Tibial nerve (tissue), 4 donors: ENCODE measurements around the gene CAPG. TPM values are rescaled to one million over a fixed set of nuclear protein-coding genes. Genes with fewer than 3 reads are reported as not detected.
"Not testable (repeated sequence)": the region's sequence is repeated elsewhere in the genome, so short reads cannot be mapped to it uniquely, and the experiment has no call there.

Source experiments
- DNase-seq, 2 donors: peaks; one replicate each; pipeline ENCODE4 v3.0.0-alpha.2; 2019; ENCODE audit warnings: low spot score in 2 of 2
- H3K27ac ChIP-seq, 4 donors: fragments of 200-600 bp; sonication (generic) in 3 of 4; one replicate each; pipeline ENCODE4 v1.5.1; 2017 to 2019; ENCODE audit warnings: mild to moderate bottlenecking in 1 of 4
- H3K27me3 ChIP-seq, 2 donors: fragments of 200-600 bp; sonication (generic) in 1 of 2; one replicate each; pipeline versions ENCODE4 v1.5.1 to v1.6.0; 2017 to 2019
- H3K36me3 ChIP-seq, 3 donors: fragments of 200-600 bp; sonication (generic); one replicate each; pipeline ENCODE4 v1.5.1; 2018 to 2019
- H3K4me1 ChIP-seq, 4 donors: fragments of 200-600 bp; sonication (generic) in 3 of 4; one replicate each; pipeline ENCODE4 v1.5.1; 2017 to 2019
- H3K4me3 ChIP-seq, 4 donors: fragments of 200-600 bp; sonication (generic) in 3 of 4; one replicate each; pipeline ENCODE4 v1.5.1; 2017 to 2019; ENCODE audit warnings: mild to moderate bottlenecking in 1 of 4, moderate library complexity in 1 of 4
- H3K9me3 ChIP-seq, 4 donors: fragments of 200-600 bp; sonication (generic) in 3 of 4; one replicate each; pipeline ENCODE4 v1.5.1; 2017 to 2019
- EP300 ChIP-seq, 2 donors: sonication (generic); formaldehyde crosslinking; IDR thresholded peaks; one replicate each; pipeline ENCODE4 v1.6.1; 2017; ENCODE audit warnings: antibody characterized with exemption in 2 of 2, mild to moderate bottlenecking in 1 of 2
- POLR2A ChIP-seq, 2 donors: fragments of 450-650 bp; IDR thresholded peaks; one replicate each; pipeline ENCODE4 v1.6.1; 2017; ENCODE audit warnings: antibody characterized with exemption in 2 of 2, mild to moderate bottlenecking in 2 of 2, moderate library complexity in 2 of 2
- WGBS, 2 donors: methylation state at CpG; one replicate each; pipeline ENCODE4 v1.1.5; 2018; 5-methylcytosine and 5-hydroxymethylcytosine counted together
- total RNA-seq, 4 donors: library from RNA; depleted of rRNA; stranded (reverse); fragments of >200 nt; gene quantifications; one replicate each; pipeline ENCODE4 v1.1.0, GENCODE V29; 2016
- TF ChIP-seq, protein P1 (sequence below), 5 experiments: fragments of 200-600 bp in 3 of 5; fragments of 450-650 bp in 2 of 5; sonication (generic) in 3 of 5; IDR thresholded peaks; one replicate each; pipeline ENCODE4 v1.5.1; 2016 to 2019; ENCODE audit warnings: antibody characterized with exemption in 5 of 5, mild to moderate bottlenecking in 3 of 5, moderate library complexity in 2 of 5

The CAPG gene
- total RNA-seq, 4 donors from 2014 or later = 58.8 to 67.8 (median 67.7) TPM

DNA sequence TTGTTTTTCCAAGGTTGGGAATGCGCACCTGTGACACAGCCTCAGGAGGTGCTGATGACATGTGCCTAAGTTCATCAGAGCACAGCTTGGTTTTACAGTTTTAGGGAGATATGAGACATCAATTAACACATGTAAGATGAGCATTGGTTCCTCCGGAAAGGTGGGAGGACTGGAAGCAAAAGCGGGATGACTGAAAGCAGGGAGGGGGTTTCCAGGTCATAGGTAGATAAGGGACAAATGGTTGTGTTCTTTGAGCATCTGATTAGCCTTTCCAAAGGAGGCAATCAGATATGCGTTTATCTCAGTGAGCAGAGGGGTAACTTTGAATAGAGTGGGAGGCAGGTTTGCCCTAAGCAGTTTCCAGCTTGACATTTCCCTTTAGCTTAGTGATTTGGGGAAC lies 26.3 kb downstream of the CAPG start:
- Histone ChIP-seq H3K4me3 (no peak overlapping the region), H3K4me1 (no peaks in the 10 kb centered on the region), H3K27ac (no peak overlapping the region), H3K36me3 (peaks cover 0 to 90% (median 2%) of the 10 kb centered on the region in 3 donors), H3K27me3 (no peaks in the 10 kb centered on the region), H3K9me3 (no peaks in the 10 kb centered on the region)
- WGBS, 2 donors = 87 to 90% methylated on average over 4 of the region's 4 CpGs
- DNase-seq = no peak
- TF ChIP-seq POLR2A (IDR thresholded peaks at IDR 0.05) = no peak
- no peak for TF ChIP-seq EP300 (IDR thresholded peaks at IDR 0.05)
- TF ChIP-seq, protein P1, sequence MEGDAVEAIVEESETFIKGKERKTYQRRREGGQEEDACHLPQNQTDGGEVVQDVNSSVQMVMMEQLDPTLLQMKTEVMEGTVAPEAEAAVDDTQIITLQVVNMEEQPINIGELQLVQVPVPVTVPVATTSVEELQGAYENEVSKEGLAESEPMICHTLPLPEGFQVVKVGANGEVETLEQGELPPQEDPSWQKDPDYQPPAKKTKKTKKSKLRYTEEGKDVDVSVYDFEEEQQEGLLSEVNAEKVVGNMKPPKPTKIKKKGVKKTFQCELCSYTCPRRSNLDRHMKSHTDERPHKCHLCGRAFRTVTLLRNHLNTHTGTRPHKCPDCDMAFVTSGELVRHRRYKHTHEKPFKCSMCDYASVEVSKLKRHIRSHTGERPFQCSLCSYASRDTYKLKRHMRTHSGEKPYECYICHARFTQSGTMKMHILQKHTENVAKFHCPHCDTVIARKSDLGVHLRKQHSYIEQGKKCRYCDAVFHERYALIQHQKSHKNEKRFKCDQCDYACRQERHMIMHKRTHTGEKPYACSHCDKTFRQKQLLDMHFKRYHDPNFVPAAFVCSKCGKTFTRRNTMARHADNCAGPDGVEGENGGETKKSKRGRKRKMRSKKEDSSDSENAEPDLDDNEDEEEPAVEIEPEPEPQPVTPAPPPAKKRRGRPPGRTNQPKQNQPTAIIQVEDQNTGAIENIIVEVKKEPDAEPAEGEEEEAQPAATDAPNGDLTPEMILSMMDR (IDR thresholded peaks at IDR 0.05) = no peak

DNA sequence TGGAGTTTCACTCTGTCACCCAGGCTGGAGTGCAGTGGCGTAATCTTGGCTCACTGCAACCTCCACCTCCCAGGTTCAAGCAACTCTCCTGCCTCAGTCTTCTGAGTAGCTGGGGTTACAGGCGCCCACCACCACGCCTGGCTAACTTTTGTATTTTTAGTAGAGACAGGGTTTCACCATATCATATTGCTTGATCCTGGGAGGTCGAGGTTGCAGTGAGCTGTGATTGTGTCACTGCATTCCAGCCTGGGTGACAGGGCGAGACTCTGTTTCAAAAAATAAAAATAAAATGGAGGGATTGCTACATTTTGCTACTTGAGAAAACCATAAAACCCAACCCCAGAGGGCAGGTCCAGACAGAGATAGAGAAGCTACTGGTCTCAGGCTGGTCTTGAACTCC lies 27.0 kb downstream of the CAPG start:
- H3K36me3 ChIP-seq = peaks cover 0 to 90% (median 0%) of the 10 kb centered on the region in 3 donors
- not testable (repeated sequence) for H3K27me3 ChIP-seq, H3K9me3 ChIP-seq, H3K4me1 ChIP-seq, DNase-seq, H3K27ac ChIP-seq, H3K4me3 ChIP-seq
- WGBS, 2 donors = 91% methylated on average over 5 of the region's 5 CpGs

DNA sequence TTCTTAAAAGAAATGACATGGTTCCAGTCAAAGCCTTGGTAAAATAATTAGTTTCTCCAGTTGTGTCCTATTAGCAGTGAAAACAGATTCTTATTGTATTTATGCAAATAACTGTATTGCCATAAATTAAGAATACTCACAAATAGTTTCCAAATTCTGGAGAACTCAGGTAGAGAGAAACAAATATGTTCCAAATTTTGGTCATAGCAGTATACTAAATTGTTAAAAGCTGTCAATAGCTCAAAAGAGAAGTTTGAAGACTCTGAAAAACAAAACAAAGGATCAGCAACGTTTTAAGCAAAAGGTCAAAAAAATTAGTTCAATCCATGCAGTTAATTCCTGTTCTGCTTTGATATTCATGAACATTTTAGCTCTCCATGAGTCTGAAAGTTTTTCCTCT lies 30.1 kb downstream of the CAPG start:
- no peak for DNase-seq
- Histone ChIP-seq H3K27me3 (no peaks in the 10 kb centered on the region), H3K36me3 (peaks cover 0 to 80% (median 4%) of the 10 kb centered on the region in 3 donors), H3K4me1 (no peaks in the 10 kb centered on the region), H3K27ac (no peak overlapping the region), H3K9me3 (no peaks in the 10 kb centered on the region), H3K4me3 (no peak overlapping the region)
- no peak for TF ChIP-seq POLR2A (IDR thresholded peaks at IDR 0.05)
- no peak for TF ChIP-seq EP300 (IDR thresholded peaks at IDR 0.05)
- TF ChIP-seq, protein P1 (IDR thresholded peaks at IDR 0.05) = no peak
- WGBS, 2 donors = 83 to 85% methylated on average over 1 of the region's 1 CpG

DNA sequence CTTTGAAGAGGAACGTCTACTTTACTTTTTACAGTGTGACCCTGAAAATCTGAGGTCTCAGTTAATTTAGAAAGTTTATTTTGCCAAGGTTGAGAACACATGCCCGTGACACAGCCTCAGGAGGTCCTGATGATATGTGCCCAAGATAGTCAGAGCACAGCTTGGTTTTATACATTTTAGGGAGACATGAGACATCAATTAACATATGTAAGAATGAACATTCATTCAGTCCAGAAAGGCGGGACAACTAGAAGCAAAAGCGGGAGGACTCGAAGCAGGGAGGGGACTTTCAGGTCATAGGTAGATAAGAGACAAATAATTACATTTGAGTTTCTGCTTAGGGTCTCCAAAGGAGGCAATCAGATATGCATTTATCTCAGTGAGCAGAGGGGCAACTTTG lies 31.9 kb downstream of the CAPG start:
- Histone ChIP-seq H3K9me3 (no peaks in the 10 kb centered on the region), H3K4me3 (no peak overlapping the region), H3K4me1 (no peaks in the 10 kb centered on the region), H3K27me3 (no peaks in the 10 kb centered on the region), H3K36me3 (peaks cover 0 to 75% (median 4%) of the 10 kb centered on the region in 3 donors), H3K27ac (no peak overlapping the region)
- no peak for DNase-seq
- 90 to 95% methylated on average over 5 of the region's 5 CpGs for WGBS, 2 donors
- no peak for TF ChIP-seq POLR2A (IDR thresholded peaks at IDR 0.05)
- TF ChIP-seq, protein P1 (IDR thresholded peaks at IDR 0.05) = no peak
- TF ChIP-seq EP300 (IDR thresholded peaks at IDR 0.05) = no peak

DNA sequence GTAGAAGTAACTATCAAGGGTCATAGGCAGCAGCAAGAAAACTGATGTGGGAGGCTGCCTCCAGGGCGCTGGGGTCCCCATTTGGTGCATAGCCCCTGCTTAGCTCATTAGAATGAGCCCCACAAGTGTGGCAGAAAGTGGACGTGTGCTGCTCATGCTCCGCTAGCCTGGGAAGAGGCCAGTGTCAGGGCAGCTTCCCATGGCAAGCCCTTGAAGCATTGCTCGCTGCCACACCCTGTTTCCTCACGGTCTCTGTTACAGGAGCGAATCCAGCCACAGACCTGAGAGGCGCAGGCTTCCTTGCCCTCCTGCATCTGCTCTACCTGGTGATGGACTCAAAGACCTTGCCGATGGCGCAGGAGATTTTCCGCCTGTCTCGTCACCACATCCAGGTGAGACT lies 33.1 kb downstream of the CAPG start:
- WGBS, 2 donors = 84 to 89% methylated on average over 11 of the region's 11 CpGs

DNA sequence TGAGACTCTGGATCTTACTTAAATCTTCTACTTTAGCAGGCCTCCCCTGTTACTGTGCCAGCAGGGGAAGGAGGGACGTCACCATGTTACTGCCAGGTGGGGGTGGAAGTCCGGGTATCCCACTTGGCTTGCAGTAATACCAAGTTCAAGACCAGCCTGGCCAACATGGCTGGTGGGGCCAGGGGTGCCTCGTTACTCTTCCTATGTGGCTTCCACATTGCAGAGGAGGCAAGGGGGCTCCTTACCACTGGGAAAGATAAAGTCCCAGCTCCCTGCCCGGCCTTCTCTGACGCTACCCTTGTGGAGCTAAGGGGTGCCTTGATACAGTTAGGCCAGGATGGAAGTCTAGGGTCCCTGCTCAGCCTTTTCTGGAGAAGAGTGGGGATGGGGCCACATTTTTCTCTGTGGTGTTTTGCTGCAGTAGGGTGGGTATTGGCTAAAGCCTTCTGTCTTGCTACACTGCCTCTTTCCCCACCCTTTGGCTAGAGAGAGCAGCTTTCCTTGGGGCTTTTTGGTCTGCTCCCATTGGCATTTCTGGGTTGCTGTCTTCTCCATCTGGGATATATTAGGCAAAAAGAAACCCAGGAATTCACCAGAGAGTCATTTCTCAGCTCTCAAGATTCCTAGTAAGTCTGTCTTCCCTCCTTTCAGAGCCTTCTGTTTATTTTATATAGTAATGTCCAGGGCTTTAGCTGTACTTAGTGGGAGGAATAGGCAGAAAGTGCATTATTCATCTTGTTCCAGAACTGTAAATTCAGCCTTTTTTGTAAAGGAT lies 33.7 kb downstream of the CAPG start:
- DNase-seq = no peak
- Histone ChIP-seq H3K27me3 (no peaks in the 10 kb centered on the region), H3K4me1 (no peaks in the 10 kb centered on the region), H3K9me3 (no peaks in the 10 kb centered on the region), H3K36me3 (peaks cover 0 to 85% (median 4%) of the 10 kb centered on the region in 3 donors), H3K27ac (no peak overlapping the region), H3K4me3 (no peak overlapping the region)
- TF ChIP-seq EP300 (IDR thresholded peaks at IDR 0.05) (no peak), POLR2A (IDR thresholded peaks at IDR 0.05) (no peak)
- TF ChIP-seq, protein P1 (IDR thresholded peaks at IDR 0.05) = no peak
- WGBS, 2 donors = 92 to 94% methylated on average over 5 of the region's 5 CpGs

More for the DNA sequence above, 33.1 kb downstream of the CAPG start:
- peaks cover 0 to 82% (median 4%) of the 10 kb centered on the region in 3 donors for H3K36me3 ChIP-seq
- no peaks in the 10 kb centered on the region for H3K27me3 ChIP-seq
- no peaks in the 10 kb centered on the region for H3K4me1 ChIP-seq
- DNase-seq = no peak
- no peak for TF ChIP-seq POLR2A (IDR thresholded peaks at IDR 0.05)
- no peak overlapping the region for H3K27ac ChIP-seq
- no peaks in the 10 kb centered on the region for H3K9me3 ChIP-seq
- no peak overlapping the region for H3K4me3 ChIP-seq
